ENCODE data around the gene ADIPOR2. TPM values are rescaled to one million over a fixed set of nuclear protein-coding genes. Genes with fewer than 3 reads are reported as not detected.

Gene ADIPOR2
- total RNA-seq, 1 experiment from 2014 or later: 45.3 TPM

DNA sequence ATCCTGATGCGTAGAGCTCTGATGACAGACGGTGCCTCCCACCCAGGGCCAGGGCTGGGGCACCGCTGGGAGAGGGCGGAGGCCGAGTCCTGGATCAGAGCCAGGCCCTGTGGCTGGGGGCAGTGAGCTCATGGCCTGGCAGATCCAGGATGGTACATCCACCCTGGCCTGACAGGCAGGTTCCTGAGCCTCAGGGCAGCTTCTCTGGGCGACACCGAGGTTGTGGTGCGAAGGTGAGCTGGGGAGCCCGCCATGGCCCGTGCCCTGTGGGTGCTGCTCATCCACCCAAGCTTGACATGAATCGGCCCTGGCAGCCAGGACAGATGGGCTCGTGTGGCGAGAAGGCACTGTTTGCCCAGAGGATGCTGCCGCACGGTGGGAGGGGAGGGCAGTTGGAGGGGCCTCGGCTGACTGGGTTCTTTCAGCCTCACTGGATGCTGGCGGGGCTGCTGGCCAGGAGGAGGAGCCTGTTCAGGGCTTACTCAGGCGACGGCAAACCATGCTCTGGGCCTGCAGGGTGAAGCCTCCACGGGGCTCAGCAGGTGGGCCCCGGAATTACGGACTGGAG, 146.1 kb downstream of the ADIPOR2 start:
- H3K27ac Mint-ChIP-seq: no peak overlapping the region; a peak in 1 of 7 replicates
- Histone ChIP-seq H3K9ac (ENCODE audit: extremely low read depth, insufficient read length, low read length) (no peak overlapping the region), H4K8ac (replicated peaks; ENCODE audit: insufficient read length, low read depth, low read length) (no peak overlapping the region), H3K4ac (ENCODE audit: low read depth, low read length) (no peak overlapping the region), H3K27me3 (ENCODE audit: insufficient read depth, low read length) (no peaks in the 10 kb centered on the region), H4K20me1 (ENCODE audit: control insufficient read depth, insufficient read depth, insufficient read length) (no peaks in the 10 kb centered on the region), H3K14ac (ENCODE audit: insufficient read depth, low read length) (no peak overlapping the region; the same call in 1 of the 2 replicates), H2BK20ac (ENCODE audit: low read depth, low read length, poor library complexity, severe bottlenecking) (no peak overlapping the region), H3K4me2 (ENCODE audit: insufficient read depth, insufficient read length, low read length) (no peak overlapping the region), H2BK5ac (ENCODE audit: insufficient read length, low read length) (no peak overlapping the region), H2AK5ac (ENCODE audit: insufficient read length, low read length) (no peak overlapping the region), H3K23me2 (ENCODE audit: insufficient read length, low read depth, low read length, poor library complexity, severe bottlenecking) (no peaks in the 10 kb centered on the region), H3T11ph (ENCODE audit: low read length) (no peak overlapping the region), H3K9me3 (ENCODE audit: control insufficient read depth, low read depth, low read length) (no peaks in the 10 kb centered on the region), H3K4me1 (ENCODE audit: insufficient read depth, low read length) (no peaks in the 10 kb centered on the region; the same call in 1 of the 2 replicates), H2BK15ac (ENCODE audit: low read depth, low read length) (no peak overlapping the region), H3K27ac (ENCODE audit: insufficient read length, low read depth, low read length) (no peak overlapping the region), H3K79me2 (ENCODE audit: insufficient read depth, low read length) (no peaks in the 10 kb centered on the region), H2BK120ac (ENCODE audit: low read depth, low read length, poor library complexity, severe bottlenecking) (no peak overlapping the region), H2BK12ac (ENCODE audit: insufficient read length, low read depth, low read length) (no peak overlapping the region), H4K91ac (ENCODE audit: insufficient read length, low read depth, low read length) (no peak overlapping the region), H3K18ac (ENCODE audit: insufficient read length, low read depth, low read length) (no peak overlapping the region), H3K79me1 (ENCODE audit: insufficient read depth, low read depth, low read length, poor library complexity, severe bottlenecking) (no peaks in the 10 kb centered on the region), H3K23ac (ENCODE audit: insufficient read length, low read depth, low read length) (no peak overlapping the region), H2AFZ (ENCODE audit: low read length) (no peak overlapping the region), H3K56ac (ENCODE audit: insufficient read length, low read depth, low read length) (no peak overlapping the region), H4K5ac (ENCODE audit: insufficient read length, low read depth, low read length) (no peak overlapping the region)
- peaks cover 17% of the 10 kb centered on the region for H3K27me3 Mint-ChIP-seq (ENCODE audit: low read depth)
- peaks cover 15 to 37% of the 10 kb centered on the region in 2 experiments for H3K4me1 Mint-ChIP-seq
- H3K4me3 Mint-ChIP-seq: no peak overlapping the region
- no CpG with 5 or more reads among the region's 22 CpGs for WGBS (ENCODE audit: extremely low coverage, insufficient read length, low lambda C conversion rate)
- no peak for DNase-seq
- TF ChIP-seq, protein P1, sequence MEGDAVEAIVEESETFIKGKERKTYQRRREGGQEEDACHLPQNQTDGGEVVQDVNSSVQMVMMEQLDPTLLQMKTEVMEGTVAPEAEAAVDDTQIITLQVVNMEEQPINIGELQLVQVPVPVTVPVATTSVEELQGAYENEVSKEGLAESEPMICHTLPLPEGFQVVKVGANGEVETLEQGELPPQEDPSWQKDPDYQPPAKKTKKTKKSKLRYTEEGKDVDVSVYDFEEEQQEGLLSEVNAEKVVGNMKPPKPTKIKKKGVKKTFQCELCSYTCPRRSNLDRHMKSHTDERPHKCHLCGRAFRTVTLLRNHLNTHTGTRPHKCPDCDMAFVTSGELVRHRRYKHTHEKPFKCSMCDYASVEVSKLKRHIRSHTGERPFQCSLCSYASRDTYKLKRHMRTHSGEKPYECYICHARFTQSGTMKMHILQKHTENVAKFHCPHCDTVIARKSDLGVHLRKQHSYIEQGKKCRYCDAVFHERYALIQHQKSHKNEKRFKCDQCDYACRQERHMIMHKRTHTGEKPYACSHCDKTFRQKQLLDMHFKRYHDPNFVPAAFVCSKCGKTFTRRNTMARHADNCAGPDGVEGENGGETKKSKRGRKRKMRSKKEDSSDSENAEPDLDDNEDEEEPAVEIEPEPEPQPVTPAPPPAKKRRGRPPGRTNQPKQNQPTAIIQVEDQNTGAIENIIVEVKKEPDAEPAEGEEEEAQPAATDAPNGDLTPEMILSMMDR (conservative IDR thresholded peaks at IDR 0.05): no peak
- no peaks in the 10 kb centered on the region; a peak in 1 of 5 replicates for H3K9me3 Mint-ChIP-seq
- H3K36me3 Mint-ChIP-seq (ENCODE audit: insufficient read depth in 1 of 3, low read depth in 3 of 3): no peaks in the 10 kb centered on the region
